Midbrain (tissue), 1 donor: Measurements from ENCODE around the gene IRS2.

ENCODE experiments used
- DNase-seq: peaks from one replicate; lab custom pipeline; 2025; lab: John Stamatoyannopoulos, UW

The IRS2 gene

GRCh38 chr13:109779876-109780510 is 6.4 kb downstream of the IRS2 start:
- DNase-seq, result no peak

DNA sequence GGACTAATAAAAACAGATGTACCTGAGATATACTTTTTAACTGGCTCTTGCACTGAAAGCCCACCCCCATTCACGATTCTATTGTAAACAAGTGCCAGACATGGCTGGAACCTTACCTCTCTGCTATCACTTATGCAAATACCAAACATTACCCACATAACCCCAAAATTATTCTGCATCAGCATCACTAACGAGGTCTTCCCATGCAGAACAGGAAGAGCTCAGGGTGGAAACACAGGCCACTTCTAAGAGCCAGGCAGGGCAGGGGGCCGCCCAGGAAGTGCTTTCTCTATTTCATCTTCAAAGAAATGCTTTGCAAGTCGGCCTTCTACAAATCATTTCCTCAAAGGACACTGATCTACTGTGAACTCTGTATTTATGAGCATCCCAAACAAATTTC is 7.3 kb downstream of the IRS2 start:
- DNase-seq, result no peak

GRCh38 chr13:109778102-109778542 is 8.3 kb downstream of the IRS2 start:
- DNase-seq, result no peak

- DNase-seq, result no peak
Measured at GRCh38 chr13:109776575-109776974, 9.8 kb downstream of the IRS2 start.

DNA sequence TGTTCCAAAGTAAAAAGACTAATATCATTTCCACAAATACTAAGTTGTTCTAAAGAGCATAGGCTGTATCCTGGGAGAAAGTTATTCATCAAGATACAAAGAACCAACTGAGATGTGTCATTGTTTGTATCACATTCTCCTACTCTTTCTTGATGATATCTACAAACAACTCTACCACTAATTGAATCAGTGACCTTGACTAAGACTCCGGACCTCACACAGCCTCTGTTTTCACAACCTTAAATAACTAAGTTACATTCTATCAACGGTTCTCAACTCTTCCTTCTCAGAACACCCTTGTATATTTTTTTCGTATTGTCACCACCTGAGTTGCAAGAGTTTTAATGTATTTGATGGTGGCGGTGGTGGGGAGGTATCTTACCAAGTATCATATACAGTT is 12.6 kb downstream of the IRS2 start:
- DNase-seq, result no peak

GRCh38 chr13:109773276-109773675 is 13.1 kb downstream of the IRS2 start:
- no peak for DNase-seq

- no peak for DNase-seq
Measured at GRCh38 chr13:109771926-109772325, 14.5 kb downstream of the IRS2 start.

DNA sequence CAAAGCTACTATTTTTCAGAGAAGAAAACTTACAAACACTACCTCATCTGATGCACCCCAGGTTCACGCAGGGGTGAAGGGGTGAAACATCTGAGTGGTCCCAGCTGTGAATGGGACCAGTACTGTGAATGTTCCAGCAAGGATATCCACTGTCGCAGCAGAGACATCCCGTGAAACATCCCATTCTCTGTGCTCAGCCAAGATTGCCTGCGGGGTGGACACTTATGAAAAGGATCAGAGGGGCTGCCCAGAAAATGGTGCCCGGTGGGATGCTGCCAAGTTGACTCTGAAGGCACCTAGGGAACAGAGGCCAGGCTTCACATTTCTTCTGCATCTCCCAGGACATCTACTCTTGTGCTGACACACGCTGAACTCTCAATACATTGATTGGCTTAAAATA is 15.9 kb downstream of the IRS2 start:
- no peak for DNase-seq

- no peak for DNase-seq
Measured at GRCh38 chr13:109769921-109770320, 16.5 kb downstream of the IRS2 start.

DNA sequence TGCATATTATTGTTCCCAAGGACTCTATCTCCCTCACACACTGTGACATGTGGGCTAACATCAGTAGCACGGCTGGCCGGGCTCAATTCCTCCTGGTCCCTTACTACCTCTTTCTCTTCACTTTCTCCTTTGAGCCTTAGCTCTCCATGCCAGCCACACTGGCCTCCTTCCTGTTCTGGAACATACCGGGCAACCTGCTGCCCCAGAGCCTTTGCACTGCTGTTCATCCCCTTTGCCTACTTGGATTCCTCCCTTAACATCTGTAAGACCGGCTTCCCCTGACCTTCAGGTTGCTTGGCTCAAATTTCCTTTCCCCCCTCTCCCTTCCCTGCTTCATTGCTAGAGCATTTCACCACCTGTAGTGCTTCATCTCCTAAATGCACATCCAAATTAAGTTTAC is 17.1 kb downstream of the IRS2 start:
- no peak for DNase-seq

DNA sequence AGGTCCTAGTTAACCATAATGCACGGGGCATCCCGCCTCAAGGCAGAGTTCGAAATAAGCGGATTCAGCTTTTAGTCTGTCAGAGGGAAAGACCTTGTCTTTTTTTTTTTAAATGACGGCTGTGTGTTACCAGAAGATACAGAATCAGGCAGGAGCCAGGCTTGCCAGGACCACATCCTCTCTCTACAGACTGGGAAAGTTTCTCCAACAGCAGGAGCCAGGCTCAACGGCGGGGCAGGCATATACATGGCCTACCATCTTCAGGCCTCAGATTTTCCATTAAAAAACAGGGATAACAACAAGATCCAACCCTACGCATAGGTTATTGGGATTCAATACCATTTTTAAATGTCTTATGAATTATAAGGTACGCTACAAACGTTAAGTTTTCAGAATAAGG is 17.8 kb downstream of the IRS2 start:
- DNase-seq, result no peak

GRCh38 chr13:109768176-109768575 is 18.2 kb downstream of the IRS2 start:
- DNase-seq, result no peak

DNA sequence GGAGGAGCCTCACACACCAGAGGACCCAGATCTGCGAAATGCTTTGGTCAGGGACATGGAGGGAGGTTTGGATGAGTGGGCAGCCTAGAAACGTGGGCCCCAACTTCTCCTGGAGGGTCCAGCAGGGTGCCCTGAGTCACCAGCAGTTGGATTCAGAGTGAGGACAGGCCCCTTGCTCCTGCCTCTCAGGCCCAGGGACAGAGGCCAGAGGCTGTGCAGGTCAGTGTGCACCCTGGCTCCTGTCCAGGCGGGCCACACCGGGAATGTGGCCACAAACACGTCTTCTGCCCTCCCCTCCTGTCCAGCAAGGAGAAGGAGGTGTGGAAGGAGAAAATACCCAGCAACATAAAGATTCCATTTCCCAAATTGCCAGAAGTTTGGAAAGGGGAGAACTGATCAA is 19.4 kb downstream of the IRS2 start:
- DNase-seq, result no peak

DNA sequence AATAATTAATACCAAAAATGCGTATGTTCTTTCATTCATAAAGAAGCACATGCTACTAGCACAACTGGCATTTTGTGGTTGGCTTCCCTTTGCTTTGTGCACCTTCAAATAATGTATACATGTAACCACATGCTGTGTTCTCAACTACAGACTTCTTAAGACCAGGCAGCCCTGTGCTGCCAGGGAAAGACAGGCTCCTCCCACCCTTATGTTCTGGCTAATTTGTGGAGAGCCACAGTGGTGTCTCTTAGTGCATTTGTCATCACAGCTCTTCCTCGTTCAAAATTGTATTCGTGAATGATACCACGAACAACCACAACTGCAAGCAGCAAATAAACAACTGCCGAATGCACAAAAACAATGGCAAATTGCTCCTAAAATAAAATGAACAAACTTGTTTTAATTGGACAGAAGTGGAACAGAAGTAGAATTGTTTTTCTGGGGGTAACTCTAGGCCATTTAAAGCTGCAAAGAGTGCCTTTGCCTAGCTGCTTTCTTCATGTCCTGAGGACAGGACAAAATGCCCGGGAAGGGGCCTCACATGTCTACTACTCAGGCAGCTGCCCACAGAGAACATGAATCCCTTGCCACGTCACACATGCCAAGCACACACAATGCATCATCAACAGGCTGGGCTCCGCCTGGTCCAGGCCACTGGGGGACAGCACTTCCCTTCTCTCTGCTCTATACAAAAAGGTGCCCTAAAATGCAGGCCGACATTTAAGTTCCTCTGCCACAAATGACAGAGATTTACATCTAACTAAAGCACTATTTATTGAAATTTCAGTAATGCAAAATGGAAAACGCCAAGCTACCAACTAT is 21.7 kb downstream of the IRS2 start:
- DNase-seq, result peak; percentile 60

DNA sequence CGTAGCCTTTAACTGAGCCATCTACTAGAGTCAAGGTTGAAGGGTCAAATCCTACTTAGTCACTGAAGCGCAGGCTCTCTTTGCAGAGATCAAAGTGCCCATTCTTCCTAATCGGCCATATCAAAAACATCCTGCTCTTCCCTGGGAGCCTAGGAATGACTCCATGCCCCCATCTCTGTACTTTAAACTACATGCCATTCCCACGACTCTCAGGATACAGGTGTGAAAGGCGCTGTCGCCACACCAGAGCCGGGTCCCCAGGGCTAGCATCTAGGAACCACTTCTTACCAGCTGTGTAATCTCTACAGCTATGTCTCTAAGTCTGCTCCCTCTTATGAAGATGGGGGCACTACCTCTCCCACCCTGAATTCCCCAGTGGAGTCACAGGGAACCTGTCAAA is 22.3 kb downstream of the IRS2 start:
- DNase-seq, result no peak

GRCh38 chr13:109762791-109763190 is 23.6 kb downstream of the IRS2 start:
- no peak for DNase-seq

DNA sequence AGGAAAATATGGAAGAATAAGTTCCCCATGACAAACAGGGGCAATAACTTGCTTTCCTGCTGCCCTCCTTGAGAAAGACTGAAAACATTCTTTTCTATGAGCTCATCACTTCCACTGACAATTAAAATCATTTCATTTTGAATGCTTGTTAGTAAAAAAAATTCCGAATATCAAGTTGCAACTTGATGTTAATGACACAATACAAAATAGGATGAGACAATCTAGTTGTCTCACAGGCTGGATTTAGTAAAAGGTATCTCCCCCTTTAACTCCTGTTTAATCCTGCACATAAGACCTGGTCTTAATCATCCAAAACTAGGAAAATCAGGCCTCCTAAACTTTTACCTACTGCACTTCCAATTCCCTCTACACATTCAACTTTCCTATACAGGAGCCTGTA is 24.7 kb downstream of the IRS2 start:
- no peak for DNase-seq

GRCh38 chr13:109760951-109761350 is 25.4 kb downstream of the IRS2 start:
- DNase-seq, result no peak

DNA sequence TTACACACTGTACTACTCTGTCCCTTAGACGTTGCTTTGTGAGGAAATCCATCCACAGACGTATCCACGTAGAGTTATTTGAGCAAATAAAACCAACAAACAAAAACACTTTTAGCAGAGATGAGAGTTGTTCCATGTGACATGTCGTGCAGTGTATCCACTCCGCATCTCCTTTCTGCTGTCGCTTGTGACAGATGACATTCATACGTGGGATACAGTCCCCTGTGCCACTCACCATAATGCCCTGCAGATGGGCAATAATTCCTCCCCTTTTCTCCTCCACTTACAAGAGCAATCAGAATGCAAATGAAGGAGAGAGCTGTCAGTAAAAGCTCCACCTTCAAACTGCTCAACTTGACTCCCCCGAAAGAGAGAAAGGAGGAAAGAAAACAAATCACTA is 26.0 kb downstream of the IRS2 start:
- no peak for DNase-seq

DNA sequence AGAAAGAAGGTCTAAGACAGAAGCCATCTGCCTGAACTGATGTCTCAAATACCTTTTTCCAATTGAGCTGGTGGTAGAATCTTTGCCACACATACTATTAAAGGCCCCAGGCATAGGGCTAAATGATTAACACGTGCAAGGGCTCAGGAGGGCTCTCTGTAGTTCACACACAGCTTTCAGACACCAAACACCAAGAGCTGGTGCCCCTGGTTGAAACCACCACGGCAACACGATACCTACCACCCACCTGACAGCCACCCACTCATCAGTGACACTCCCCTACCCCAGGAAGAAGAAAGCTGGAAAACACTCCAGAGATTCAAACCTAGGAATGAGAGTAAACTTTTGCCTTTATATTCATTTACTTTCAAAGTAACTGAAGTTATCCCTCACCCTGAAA is 26.8 kb downstream of the IRS2 start:
- no peak for DNase-seq

DNA sequence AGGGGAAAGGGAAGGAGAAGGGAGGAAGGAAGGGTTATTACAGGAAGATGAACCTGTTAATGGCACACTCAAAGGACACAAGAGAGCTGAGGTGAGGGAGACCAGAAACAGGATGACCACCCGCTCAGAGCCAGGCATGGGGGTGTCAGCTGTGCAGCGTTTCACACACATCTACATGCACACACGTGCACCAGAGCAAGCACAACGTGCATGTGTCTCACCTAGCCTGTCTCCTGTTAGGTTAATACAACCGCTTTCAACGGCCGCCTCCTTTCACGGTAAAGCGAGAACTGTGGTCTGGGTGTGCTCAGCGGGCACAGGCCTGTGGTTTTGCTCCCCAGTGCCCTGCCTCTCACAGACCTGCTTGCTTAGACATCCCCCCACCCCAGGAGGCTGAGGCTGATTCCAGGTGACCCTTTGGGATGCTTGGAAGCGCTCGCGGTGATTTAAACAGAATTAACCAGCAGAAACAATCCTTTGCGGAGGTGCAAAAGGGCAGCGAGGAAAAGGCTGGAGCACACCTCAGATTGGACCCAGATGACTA is 27.4 kb downstream of the IRS2 start:
- no peak for DNase-seq

DNA sequence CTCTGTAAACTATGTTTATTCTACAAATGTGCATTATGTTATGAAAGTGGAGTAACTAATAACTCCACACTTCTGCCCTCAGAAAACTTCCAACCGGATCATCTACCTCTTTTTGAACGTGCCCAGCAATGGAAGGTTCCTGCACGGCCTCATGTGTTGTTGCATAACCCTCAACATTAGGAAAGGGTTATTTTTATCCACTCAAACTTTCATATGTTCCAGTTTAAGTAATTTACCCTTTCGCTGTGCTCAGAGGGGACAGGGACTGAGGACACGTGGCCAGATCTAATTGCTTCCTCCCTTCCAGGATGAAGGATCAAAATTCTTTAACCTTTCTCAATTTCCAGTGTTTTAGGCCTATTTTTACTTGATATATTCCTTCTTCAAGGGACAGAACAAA is 29.6 kb downstream of the IRS2 start:
- DNase-seq, result no peak

DNA sequence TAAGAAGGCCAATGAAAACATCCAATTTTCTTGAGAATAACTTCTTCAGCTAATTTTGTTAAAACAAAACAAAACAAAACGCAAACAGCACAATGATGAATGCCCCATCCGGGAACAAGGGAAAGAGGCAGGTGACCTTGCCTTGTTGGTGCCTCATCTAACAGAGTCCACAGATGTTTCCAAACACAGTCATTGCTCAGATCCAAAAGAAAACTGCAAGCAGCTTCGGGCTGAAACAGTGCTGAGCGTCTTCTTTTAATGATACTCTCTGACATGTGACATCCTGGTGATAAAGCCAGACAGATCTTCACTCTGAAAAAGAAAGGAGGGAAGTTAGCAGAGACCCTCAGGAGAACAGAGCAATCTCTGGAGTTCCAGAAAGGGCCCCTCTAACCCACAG is 30.4 kb downstream of the IRS2 start:
- no peak for DNase-seq
